HEK293T (cell line): ENCODE measurements around the gene KCNQ2.

ENCODE experiments used
- CTCF ChIA-PET: fragments of 350-600 bp; formaldehyde crosslinking; extraction: SDS; loops from one replicate; lab custom pipeline; 2021; ENCODE audit warnings: antibody characterized with exemption, inconsistent platforms; lab: Yijun Ruan, JAX
- POLR2A ChIA-PET: fragments of 350-600 bp; formaldehyde crosslinking; extraction: SDS; loops from one replicate; lab custom pipeline; 2020; ENCODE audit warnings: antibody characterized with exemption, inconsistent platforms; lab: Yijun Ruan, JAX
- DNase-seq: peaks from one replicate; pipeline ENCODE4 v3.0.0; 2012; ENCODE audit warnings: mixed read lengths; ENCODE audit errors: extremely low spot score
- ARNT ChIP-seq: fragments of 450-650 bp; IDR thresholded peaks from 2 replicates; pipeline ENCODE4 v1.6.1; 2017; ENCODE audit warnings: mild to moderate bottlenecking
- BHLHE40 ChIP-seq: fragments of 450-650 bp; IDR thresholded peaks from 2 replicates; pipeline ENCODE4 v1.6.1; 2016; ENCODE audit warnings: mild to moderate bottlenecking, moderate library complexity, borderline replicate concordance
- CTBP1 ChIP-seq: fragments of 450-650 bp; IDR thresholded peaks from 2 replicates; pipeline ENCODE4 v1.6.1; 2016; ENCODE audit warnings: borderline replicate concordance
- ELF4 ChIP-seq: fragments of 450-650 bp; IDR thresholded peaks from 2 replicates; pipeline ENCODE4 v1.6.1; 2017; ENCODE audit warnings: antibody characterized with exemption
- FOXA1 ChIP-seq: fragments of 450-650 bp; IDR thresholded peaks from 2 replicates; pipeline ENCODE4 v1.6.1; 2016; ENCODE audit warnings: mild to moderate bottlenecking
- FOXK2 ChIP-seq: fragments of 450-650 bp; IDR thresholded peaks from 2 replicates; pipeline ENCODE4 v1.6.1; 2016; ENCODE audit warnings: mild to moderate bottlenecking
- FOXM1 ChIP-seq: fragments of 450-650 bp; IDR thresholded peaks from 2 replicates; pipeline ENCODE4 v1.6.1; 2017; ENCODE audit warnings: mild to moderate bottlenecking, borderline replicate concordance
- HDGF ChIP-seq: fragments of 450-650 bp; IDR thresholded peaks from 2 replicates; pipeline ENCODE4 v1.6.1; 2017; ENCODE audit warnings: antibody characterized with exemption, borderline replicate concordance
- L3MBTL2 ChIP-seq: fragments of 450-650 bp; conservative IDR thresholded peaks from 2 replicates; pipeline ENCODE4 v1.6.1; 2016; ENCODE audit warnings: mild to moderate bottlenecking
- LEF1 ChIP-seq: fragments of 450-650 bp; IDR thresholded peaks from 2 replicates; pipeline ENCODE4 v1.6.1; 2017; ENCODE audit warnings: mild to moderate bottlenecking, borderline replicate concordance
- NFRKB ChIP-seq: fragments of 450-650 bp; IDR thresholded peaks from 2 replicates; pipeline ENCODE4 v1.6.1; 2016; ENCODE audit warnings: mild to moderate bottlenecking, moderate library complexity
- SP1 ChIP-seq: fragments of 450-650 bp; IDR thresholded peaks from 2 replicates; pipeline ENCODE4 v1.6.1; 2017
- SUZ12 ChIP-seq: fragments of 450-650 bp; IDR thresholded peaks from 2 replicates; pipeline ENCODE4 v1.6.1; 2016; ENCODE audit warnings: mild to moderate bottlenecking
- TARDBP ChIP-seq: fragments of 450-650 bp; IDR thresholded peaks from 2 replicates; pipeline ENCODE4 v1.6.1; 2016
- ZNF384 ChIP-seq: fragments of 450-650 bp; IDR thresholded peaks from 2 replicates; pipeline ENCODE4 v1.6.1; 2016
- TF ChIP-seq, protein P1 (sequence below): fragments of 450-650 bp; IDR thresholded peaks from 2 replicates; pipeline ENCODE4 v1.6.1; 2016

Gene KCNQ2

GRCh38 chr20:63404129-63405085, 68.0 kb downstream of the KCNQ2 start:
- no peak for DNase-seq
- no peak for TF ChIP-seq LEF1
- no peak for TF ChIP-seq SUZ12
- TF ChIP-seq L3MBTL2, result no peak
- no peak for TF ChIP-seq TARDBP
- TF ChIP-seq, protein P1, sequence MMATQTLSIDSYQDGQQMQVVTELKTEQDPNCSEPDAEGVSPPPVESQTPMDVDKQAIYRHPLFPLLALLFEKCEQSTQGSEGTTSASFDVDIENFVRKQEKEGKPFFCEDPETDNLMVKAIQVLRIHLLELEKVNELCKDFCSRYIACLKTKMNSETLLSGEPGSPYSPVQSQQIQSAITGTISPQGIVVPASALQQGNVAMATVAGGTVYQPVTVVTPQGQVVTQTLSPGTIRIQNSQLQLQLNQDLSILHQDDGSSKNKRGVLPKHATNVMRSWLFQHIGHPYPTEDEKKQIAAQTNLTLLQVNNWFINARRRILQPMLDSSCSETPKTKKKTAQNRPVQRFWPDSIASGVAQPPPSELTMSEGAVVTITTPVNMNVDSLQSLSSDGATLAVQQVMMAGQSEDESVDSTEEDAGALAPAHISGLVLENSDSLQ, result no peak
- no peak for TF ChIP-seq FOXM1
- TF ChIP-seq CTBP1, result no peak
- no peak for TF ChIP-seq ELF4
- no peak for TF ChIP-seq FOXA1
- no peak for TF ChIP-seq HDGF
- ChIA-PET CTCF (no interaction called here), POLR2A (no interaction called here)

- no peak for TF ChIP-seq NFRKB
- no peak for TF ChIP-seq ZNF384
- no peak for TF ChIP-seq SUZ12
- no peak for TF ChIP-seq HDGF
- TF ChIP-seq CTBP1, result no peak
- TF ChIP-seq LEF1, result no peak
- TF ChIP-seq, protein P1, result no peak
- no peak for TF ChIP-seq FOXM1
- TF ChIP-seq L3MBTL2, result no peak
- TF ChIP-seq BHLHE40, result no peak
- TF ChIP-seq FOXK2, result no peak
- TF ChIP-seq SP1, result no peak
- no peak for TF ChIP-seq FOXA1
- TF ChIP-seq ARNT, result no peak
- TF ChIP-seq ELF4, result no peak
- no peak for TF ChIP-seq TARDBP
- CTCF ChIA-PET, result interaction anchor here (1.5 kb wide), 1 partner anchor 22 kb away, joined by 4 read pairs; no protein-coding TSS in a partner anchor
- no peak for DNase-seq
- POLR2A ChIA-PET, result no interaction called here
These were observed 68.9 kb downstream of the KCNQ2 start for GRCh38 chr20:63403403-63404105.

DNA sequence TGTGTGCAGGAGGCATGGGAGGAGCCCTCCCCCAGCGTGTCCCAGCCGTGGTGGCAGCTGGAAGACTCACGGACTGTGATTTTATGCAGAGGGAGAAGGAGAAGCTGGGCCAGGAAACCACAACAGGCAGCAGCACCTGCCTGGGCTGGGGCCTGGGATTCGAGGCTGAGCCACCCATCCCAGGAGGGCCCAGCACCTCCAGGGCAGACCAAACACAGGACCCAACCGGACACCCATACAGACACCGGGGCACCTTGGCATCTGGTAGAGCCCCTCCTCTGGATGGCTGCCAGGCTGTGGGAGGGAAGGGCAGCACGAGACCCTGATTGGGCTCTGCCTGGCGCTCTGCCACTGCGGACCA, 69.6 kb downstream of the KCNQ2 start:
- ChIA-PET CTCF (interaction anchor here (1.5 kb wide), 1 partner anchor 21 kb away, joined by 4 read pairs; no protein-coding TSS in a partner anchor), POLR2A (no interaction called here)
- TF ChIP-seq, protein P1, result no peak
- TF ChIP-seq ARNT, result no peak
- no peak for TF ChIP-seq ELF4
- no peak for TF ChIP-seq ZNF384
- TF ChIP-seq NFRKB, result no peak
- TF ChIP-seq SP1, result no peak
- no peak for TF ChIP-seq L3MBTL2
- no peak for TF ChIP-seq CTBP1
- TF ChIP-seq FOXA1, result no peak
- TF ChIP-seq FOXM1, result no peak
- no peak for TF ChIP-seq FOXK2
- DNase-seq, result no peak

DNA sequence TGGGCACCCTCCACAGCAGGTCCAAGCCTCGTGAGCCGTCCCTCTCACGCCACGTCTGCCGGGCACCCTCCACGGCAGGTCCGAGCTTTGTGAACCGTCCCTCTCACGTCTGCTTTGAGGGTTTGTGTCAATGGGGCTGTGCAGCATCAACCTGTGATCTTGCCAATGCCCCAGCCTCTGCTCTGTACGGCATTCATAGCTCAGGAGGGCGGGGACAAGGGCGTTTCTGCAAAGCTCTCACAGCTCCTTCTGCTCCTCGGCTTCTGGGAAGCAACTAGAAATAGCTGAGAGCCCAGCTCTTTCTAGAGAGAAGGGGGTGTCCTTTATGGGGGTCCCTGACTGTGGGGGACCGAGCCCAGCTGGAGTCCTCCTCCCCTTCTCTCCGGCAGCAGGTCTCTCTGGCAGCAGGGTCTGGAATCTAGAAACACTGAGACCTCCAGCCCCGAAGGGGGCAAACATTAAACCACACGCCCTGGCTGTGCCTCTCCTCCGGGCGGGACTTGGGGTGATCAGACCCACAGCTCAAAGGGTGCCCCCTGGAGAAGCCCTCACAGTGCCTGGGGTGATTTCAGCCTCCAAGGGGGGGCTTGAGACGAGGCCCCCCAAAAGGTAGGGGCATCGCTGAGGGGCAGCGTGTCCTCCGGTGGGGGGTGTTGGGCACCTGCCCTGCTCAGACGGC, 70.1 kb downstream of the KCNQ2 start:
- no peak for DNase-seq
- POLR2A ChIA-PET, result no interaction called here
- TF ChIP-seq FOXA1, result no peak
- no peak for TF ChIP-seq SUZ12
- CTCF ChIA-PET, result interaction anchor here (1.5 kb wide), 1 partner anchor 20 kb away, joined by 4 read pairs; no protein-coding TSS in a partner anchor

DNA sequence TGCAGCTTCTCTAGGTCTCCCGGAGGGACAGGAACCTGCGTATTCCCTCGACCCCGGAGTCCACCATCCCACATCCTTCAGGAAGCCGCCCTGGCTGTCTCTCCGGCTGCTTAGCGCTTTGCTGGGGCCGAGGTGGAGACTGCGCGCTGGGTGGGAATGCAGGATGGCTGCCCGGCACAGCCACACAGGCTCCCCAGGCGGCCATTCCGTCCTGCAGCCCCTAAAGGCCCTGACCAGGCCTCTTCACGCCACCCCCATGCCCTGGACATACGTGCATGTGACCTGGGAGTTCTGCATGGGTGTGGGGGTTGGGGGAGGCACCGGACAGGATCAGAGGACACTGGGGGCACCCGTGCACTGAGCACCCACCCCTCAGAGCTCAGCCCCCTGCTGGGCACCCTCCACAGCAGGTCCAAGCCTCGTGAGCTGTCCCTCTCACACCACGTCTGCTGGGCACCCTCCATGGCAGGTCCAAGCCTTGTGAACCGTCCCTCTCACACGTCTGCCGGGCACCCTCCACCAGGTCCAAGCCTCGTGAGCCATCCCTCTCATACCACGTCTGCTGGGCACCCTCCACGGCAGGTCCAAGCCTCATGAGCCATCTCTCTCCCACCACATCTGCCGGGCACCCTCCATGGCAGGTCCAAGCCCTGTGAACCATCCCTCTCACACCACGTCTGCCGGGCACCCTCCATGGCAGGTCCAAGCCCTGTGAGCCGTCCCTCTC, 70.9 kb downstream of the KCNQ2 start:
- DNase-seq, result no peak
- CTCF ChIA-PET, result interaction anchor here (1.5 kb wide), 1 partner anchor 20 kb away, joined by 4 read pairs; no protein-coding TSS in a partner anchor
- POLR2A ChIA-PET, result no interaction called here
- TF ChIP-seq HDGF, result no peak
